OCI-LY7 (cell line): Measurements from ENCODE around the gene NPEPPS. TPM values are rescaled to one million over a fixed set of nuclear protein-coding genes. Genes with fewer than 3 reads are reported as not detected.

Source experiments
- BruUV-seq: library from RNA; stranded (reverse); fragments of 400-500 nt; replicated peaks from 2 replicates; lab custom pipeline; 2021; lab: Mats Ljungman, UMichigan
- CTCF ChIA-PET: fragments of 300-600 bp; sonication (Branson Sonifier 250); formaldehyde crosslinking; loops from one replicate; lab custom pipeline; 2022; ENCODE audit warnings: antibody characterized with exemption; ENCODE audit not compliant: unreplicated experiment; lab: Charles Lee
- POLR2A ChIA-PET: fragments of 300-600 bp; sonication (Branson Sonifier 250); formaldehyde crosslinking; loops from one replicate; lab custom pipeline; 2022; ENCODE audit warnings: antibody characterized with exemption; lab: Charles Lee
- DNase-seq: peaks from one replicate; pipeline ENCODE4 v3.0.0-alpha.2; 2015; ENCODE audit warnings: low spot score
- H2AFZ ChIP-seq: fragments of 200-600 bp; sonication (generic), shearing (Covaris generic); 2 replicates; pipeline ENCODE4 v1.6.1; 2014; ENCODE audit warnings: mild to moderate bottlenecking, antibody characterized with exemption, low read length, moderate library complexity
- H3K27ac ChIP-seq: fragments of 200-600 bp; sonication (generic); 2 replicates; pipeline ENCODE4 v1.5.1; 2014; ENCODE audit warnings: mixed run types, low read depth, mild to moderate bottlenecking, moderate library complexity, low read length, inconsistent platforms; ENCODE audit not compliant: poor library complexity, severe bottlenecking
- H3K36me3 ChIP-seq: fragments of 200-600 bp; sonication (generic); 2 replicates; pipeline ENCODE4 v1.6.1; 2014; ENCODE audit warnings: mild to moderate bottlenecking, antibody characterized with exemption, low read length, moderate library complexity, mixed read lengths; ENCODE audit not compliant: insufficient read depth
- H3K4me1 ChIP-seq: fragments of 200-600 bp; sonication (generic); 2 replicates; pipeline ENCODE4 v1.5.1; 2014; ENCODE audit warnings: mild to moderate bottlenecking, low read length; ENCODE audit not compliant: insufficient read depth, poor library complexity, severe bottlenecking
- H3K4me2 ChIP-seq: fragments of 200-600 bp; sonication (generic); 2 replicates; pipeline ENCODE4 v1.6.1; 2014; ENCODE audit warnings: mild to moderate bottlenecking, low read length
- H3K4me3 ChIP-seq: fragments of 200-600 bp; sonication (generic); 2 replicates; pipeline ENCODE4 v1.5.1; 2014; ENCODE audit warnings: mild to moderate bottlenecking, low read depth, low read length; ENCODE audit not compliant: poor library complexity, severe bottlenecking
- H3K79me2 ChIP-seq: fragments of 200-600 bp; sonication (generic); 2 replicates; pipeline ENCODE4 v1.6.1; 2016; ENCODE audit warnings: low read depth, mild to moderate bottlenecking, low read length, moderate library complexity, mixed read lengths; ENCODE audit not compliant: insufficient read depth
- H3K9me2 ChIP-seq: fragments of 200-600 bp; sonication (generic); 2 replicates; pipeline ENCODE4 v1.6.1; 2016; ENCODE audit warnings: mild to moderate bottlenecking, low read length, mixed read lengths; ENCODE audit not compliant: insufficient read depth
- H3K9me3 ChIP-seq: fragments of 200-600 bp; sonication (generic); 2 replicates; pipeline ENCODE4 v1.6.1; 2014; ENCODE audit warnings: mild to moderate bottlenecking, mixed run types, low read length, mixed read lengths
- H4K20me1 ChIP-seq: fragments of 200-600 bp; sonication (generic); 2 replicates; pipeline ENCODE4 v1.6.1; 2014; ENCODE audit warnings: mild to moderate bottlenecking, antibody characterized with exemption, low read length, moderate library complexity, mixed read lengths; ENCODE audit not compliant: insufficient read depth
- EZH2phosphoT487 ChIP-seq: fragments of 200-600 bp; sonication (generic); IDR thresholded peaks from 2 replicates; pipeline ENCODE4 v1.6.1; 2018; ENCODE audit warnings: low read depth, borderline replicate concordance, mild to moderate bottlenecking, mixed run types, antibody characterized with exemption, low read length, moderate library complexity, mixed read lengths
- intact Hi-C: fragments of 100-400 bp; cut with micrococcal nuclease; formaldehyde crosslinking; loops from one replicate; pipeline ENCODE4 v1.10.0; 2022; ENCODE audit not compliant: unreplicated experiment
- total RNA-seq, 2 experiments: library from RNA; depleted of rRNA in 1 of 2; stranded (reverse); fragments of >200 nt in 1 of 2; shearing (Covaris generic) in 1 of 2; gene quantifications; 2 replicates each; pipeline ENCODE4 v1.2.3, GENCODE V29; 2014 to 2022
- TF ChIP-seq, protein P1 (sequence below): fragments of 200-600 bp; sonication (generic); conservative IDR thresholded peaks from 2 replicates; pipeline ENCODE4 v1.5.1; 2014; ENCODE audit warnings: mild to moderate bottlenecking, antibody characterized with exemption, low read length, moderate library complexity, mixed read lengths

Gene NPEPPS
- total RNA-seq, 2 experiments from 2014 or later, result 46.8 to 111 TPM

DNA sequence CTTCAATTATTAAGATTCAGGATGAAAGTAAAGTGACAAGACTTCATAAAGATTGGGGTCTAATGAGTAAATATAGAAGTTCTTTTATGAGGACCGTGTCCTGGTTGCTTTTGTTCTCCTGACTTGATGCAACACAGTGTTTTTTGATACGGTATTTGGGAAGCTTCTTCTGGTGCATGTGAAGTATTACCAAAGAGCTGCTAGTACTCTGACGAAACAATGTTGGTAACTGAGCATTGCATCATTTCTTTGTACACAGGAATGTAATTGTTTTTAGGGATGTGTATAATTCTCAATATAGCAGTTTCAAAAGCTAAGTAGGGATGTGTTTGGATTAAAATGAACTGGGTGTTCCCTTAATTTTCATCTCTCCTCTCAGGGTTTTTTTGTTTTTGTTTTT is 134.7 kb downstream of the NPEPPS start:
- BruUV-seq, result no TSS peak
- intact Hi-C loops, result no loop called here

DNA sequence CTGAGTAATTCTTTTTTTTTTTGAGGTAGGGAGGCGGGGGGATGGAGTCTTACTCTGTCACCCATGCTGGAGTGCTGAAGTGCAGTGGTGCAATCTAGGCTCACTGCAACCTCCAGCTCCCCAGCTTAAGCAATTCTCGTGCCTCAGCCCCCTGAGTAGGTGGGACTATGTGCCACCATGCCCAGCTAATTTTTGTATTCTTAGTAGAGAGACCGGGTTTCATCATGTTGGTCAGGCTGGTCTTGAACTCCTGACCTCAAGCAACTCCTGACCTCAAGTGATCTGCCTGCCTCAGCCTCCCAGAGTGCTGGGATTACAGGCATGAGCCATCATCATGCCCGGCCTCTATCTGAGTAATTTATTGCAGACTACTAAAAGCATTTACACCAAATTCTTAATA is 138.2 kb downstream of the NPEPPS start:
- Histone ChIP-seq H3K36me3 (peaks cover 96% of the 10 kb centered on the region), H3K9me3 (no peaks in the 10 kb centered on the region), H2AFZ (no peak overlapping the region), H3K9me2 (no peaks in the 10 kb centered on the region), H3K79me2 (peaks cover 57% of the 10 kb centered on the region; the same call in 1 of the 2 replicates), H3K4me3 (no peak overlapping the region), H3K4me2 (no peak overlapping the region), H4K20me1 (peaks cover 49% of the 10 kb centered on the region), H3K27ac (no peak overlapping the region), H3K4me1 (peaks cover 7% of the 10 kb centered on the region)
- BruUV-seq, result no TSS peak
- POLR2A ChIA-PET, result interaction anchor here (0.7 to 1.2 kb wide), 2 partner anchors 20 to 389 kb away, joined by 3 read pairs; partner anchors contain the start of gene KPNB1
- intact Hi-C loops, result no loop called here
- TF ChIP-seq EZH2phosphoT487, result no peak
- TF ChIP-seq, protein P1, sequence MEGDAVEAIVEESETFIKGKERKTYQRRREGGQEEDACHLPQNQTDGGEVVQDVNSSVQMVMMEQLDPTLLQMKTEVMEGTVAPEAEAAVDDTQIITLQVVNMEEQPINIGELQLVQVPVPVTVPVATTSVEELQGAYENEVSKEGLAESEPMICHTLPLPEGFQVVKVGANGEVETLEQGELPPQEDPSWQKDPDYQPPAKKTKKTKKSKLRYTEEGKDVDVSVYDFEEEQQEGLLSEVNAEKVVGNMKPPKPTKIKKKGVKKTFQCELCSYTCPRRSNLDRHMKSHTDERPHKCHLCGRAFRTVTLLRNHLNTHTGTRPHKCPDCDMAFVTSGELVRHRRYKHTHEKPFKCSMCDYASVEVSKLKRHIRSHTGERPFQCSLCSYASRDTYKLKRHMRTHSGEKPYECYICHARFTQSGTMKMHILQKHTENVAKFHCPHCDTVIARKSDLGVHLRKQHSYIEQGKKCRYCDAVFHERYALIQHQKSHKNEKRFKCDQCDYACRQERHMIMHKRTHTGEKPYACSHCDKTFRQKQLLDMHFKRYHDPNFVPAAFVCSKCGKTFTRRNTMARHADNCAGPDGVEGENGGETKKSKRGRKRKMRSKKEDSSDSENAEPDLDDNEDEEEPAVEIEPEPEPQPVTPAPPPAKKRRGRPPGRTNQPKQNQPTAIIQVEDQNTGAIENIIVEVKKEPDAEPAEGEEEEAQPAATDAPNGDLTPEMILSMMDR, result no peak
- CTCF ChIA-PET, result interaction anchor here (0.6 kb wide), 1 partner anchor 25 kb away, joined by 3 read pairs; no protein-coding TSS in a partner anchor
- DNase-seq, result no peak

More for the DNA sequence above, 134.7 kb downstream of the NPEPPS start:
- H2AFZ ChIP-seq, result no peak overlapping the region
- peaks cover 50% of the 10 kb centered on the region; the same call in 1 of the 2 replicates for H3K79me2 ChIP-seq
- H3K9me3 ChIP-seq, result no peaks in the 10 kb centered on the region
- ChIA-PET CTCF (no interaction called here), POLR2A (no interaction called here)
- no peak for TF ChIP-seq EZH2phosphoT487
- TF ChIP-seq, protein P1, result no peak
- no peaks in the 10 kb centered on the region for H3K9me2 ChIP-seq
- no peak for DNase-seq
- no peak overlapping the region for H3K4me3 ChIP-seq
- peaks cover 45% of the 10 kb centered on the region for H4K20me1 ChIP-seq
- H3K4me1 ChIP-seq, result peaks cover 27% of the 10 kb centered on the region
- peaks cover 97% of the 10 kb centered on the region for H3K36me3 ChIP-seq
- H3K4me2 ChIP-seq, result no peak overlapping the region
- no peak overlapping the region for H3K27ac ChIP-seq

DNA sequence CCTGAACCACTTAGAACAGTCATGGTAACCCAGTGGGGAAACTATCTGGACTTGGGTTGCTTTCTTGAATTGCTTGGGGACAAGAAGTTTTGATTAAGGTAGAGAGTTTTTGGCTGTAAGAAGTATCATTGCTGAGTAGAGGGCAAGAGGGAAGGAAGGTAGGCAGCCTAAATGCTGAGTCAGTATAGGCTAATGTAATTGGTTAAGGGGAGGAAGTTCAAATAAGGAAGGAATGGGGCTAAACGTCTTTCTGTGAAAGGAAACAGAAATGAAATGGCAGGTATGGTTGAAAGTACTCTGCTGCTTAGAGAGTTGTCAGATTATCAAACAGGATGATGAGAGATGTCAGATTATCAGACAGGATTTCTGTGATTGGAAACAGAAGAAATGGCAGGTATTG is 139.2 kb downstream of the NPEPPS start:
- H4K20me1 ChIP-seq, result peaks cover 42% of the 10 kb centered on the region
- H2AFZ ChIP-seq, result no peak overlapping the region
- ChIA-PET POLR2A (interaction anchor here (1.2 kb wide), 1 partner anchor 21 kb away, joined by 3 read pairs; the partner anchor contains the start of gene KPNB1), CTCF (no interaction called here)
- H3K4me1 ChIP-seq, result no peaks in the 10 kb centered on the region
- H3K79me2 ChIP-seq, result peaks cover 50% of the 10 kb centered on the region; the same call in 1 of the 2 replicates
- BruUV-seq, result no TSS peak
- intact Hi-C loops, result no loop called here
- H3K9me2 ChIP-seq, result no peaks in the 10 kb centered on the region
- H3K27ac ChIP-seq, result no peak overlapping the region
- H3K9me3 ChIP-seq, result no peaks in the 10 kb centered on the region
- no peak overlapping the region for H3K4me2 ChIP-seq
- H3K4me3 ChIP-seq, result no peak overlapping the region
- DNase-seq, result no peak
- H3K36me3 ChIP-seq, result peaks cover 96% of the 10 kb centered on the region
- TF ChIP-seq EZH2phosphoT487, result no peak
- TF ChIP-seq, protein P1, result no peak
